ENCODE data around the gene IDNK. TPM values are rescaled to one million over a fixed set of nuclear protein-coding genes. Genes with fewer than 3 reads are reported as not detected.

The IDNK gene
- total and polyA plus RNA-seq, 2 of the 8 experiments (the other 6 are each of a cell fraction or from before 2014, with no cell fraction given): 0.29 to 0.48 TPM

GRCh38 chr9:83675466-83675865 is 52.5 kb downstream of the IDNK start (continued):
- TF ChIP-seq JUN (IDR thresholded peaks at IDR 0.05; ENCODE audit: low read depth, low read length) (no peak), BACH1 (IDR thresholded peaks at IDR 0.05; ENCODE audit: low read length) (no peak), CHD2 (IDR thresholded peaks at IDR 0.05; ENCODE audit: low read length) (no peak), CHD1 (IDR thresholded peaks at IDR 0.05; ENCODE audit: low read depth, low read length) (no peak)

Measured in H1 (cell line).